ENCODE data around the gene SMIM29. TPM values are rescaled to one million over a fixed set of nuclear protein-coding genes. Genes with fewer than 3 reads are reported as not detected.

The SMIM29 gene
- polyA plus RNA-seq, 5 donors: 9.0 to 16.5 (median 12.7) TPM

- DNase-seq: no peak
Observed at GRCh38 chr6:34227761-34228421, 20.9 kb downstream of the SMIM29 start.

DNA sequence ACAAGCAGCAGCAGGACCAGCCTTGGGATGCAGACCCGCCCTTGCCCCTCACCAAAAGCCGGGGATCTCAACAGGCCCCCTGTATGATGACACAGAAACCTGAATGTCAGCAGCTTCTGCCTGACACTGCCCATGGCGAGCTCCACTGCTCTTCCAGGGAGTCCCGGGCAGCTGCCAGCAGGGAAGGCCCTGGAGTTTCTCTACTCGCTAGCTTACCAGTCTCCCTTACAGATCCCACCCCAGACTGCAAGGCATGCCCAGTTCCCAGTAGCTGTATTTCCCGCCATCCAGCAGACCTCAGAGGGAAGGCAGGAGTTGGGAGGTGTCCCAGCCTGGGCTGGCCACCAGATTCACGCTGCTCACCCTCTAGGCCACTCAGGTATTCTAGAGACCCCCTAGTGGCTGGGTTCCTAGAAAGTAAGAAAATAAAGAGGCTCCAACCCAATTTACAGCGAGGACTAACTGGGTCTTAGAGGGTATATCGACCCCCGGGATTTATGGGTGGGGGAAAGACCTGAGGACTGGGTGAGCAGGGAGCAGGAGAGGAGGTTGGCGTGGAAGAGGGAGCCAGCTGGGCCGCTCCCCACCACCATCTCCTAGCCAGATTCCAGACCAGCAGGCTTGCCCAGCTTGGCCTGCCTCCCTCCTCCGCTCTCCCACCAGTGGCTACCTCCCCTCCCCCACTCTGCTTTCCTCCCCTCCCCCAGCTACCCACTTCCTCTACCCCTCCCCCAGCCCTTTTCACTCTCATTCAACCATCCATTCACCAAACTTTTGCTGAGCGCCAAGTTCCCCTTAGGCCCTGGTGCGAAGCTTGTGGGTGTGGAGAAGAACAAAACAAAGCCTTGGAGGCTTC is 21.8 kb downstream of the SMIM29 start:
- no peak for DNase-seq

- DNase-seq: no peak
Observed at GRCh38 chr6:34226066-34226465, 22.7 kb downstream of the SMIM29 start.

- DNase-seq: no peak
Observed at GRCh38 chr6:34225551-34225950, 23.3 kb downstream of the SMIM29 start.

- peak; percentile 86 to 88 for DNase-seq
Observed at GRCh38 chr6:34223956-34224940, 24.6 kb downstream of the SMIM29 start.

GRCh38 chr6:34223381-34223955 is 25.3 kb downstream of the SMIM29 start:
- no peak for DNase-seq

- no peak for DNase-seq
Observed at GRCh38 chr6:34218691-34219090, 30.1 kb downstream of the SMIM29 start.

- no peak for DNase-seq
Observed at GRCh38 chr6:34213772-34214171, 35.0 kb downstream of the SMIM29 start.

- no peak for DNase-seq
Observed at GRCh38 chr6:34207695-34208443, 40.9 kb downstream of the SMIM29 start.

DNA sequence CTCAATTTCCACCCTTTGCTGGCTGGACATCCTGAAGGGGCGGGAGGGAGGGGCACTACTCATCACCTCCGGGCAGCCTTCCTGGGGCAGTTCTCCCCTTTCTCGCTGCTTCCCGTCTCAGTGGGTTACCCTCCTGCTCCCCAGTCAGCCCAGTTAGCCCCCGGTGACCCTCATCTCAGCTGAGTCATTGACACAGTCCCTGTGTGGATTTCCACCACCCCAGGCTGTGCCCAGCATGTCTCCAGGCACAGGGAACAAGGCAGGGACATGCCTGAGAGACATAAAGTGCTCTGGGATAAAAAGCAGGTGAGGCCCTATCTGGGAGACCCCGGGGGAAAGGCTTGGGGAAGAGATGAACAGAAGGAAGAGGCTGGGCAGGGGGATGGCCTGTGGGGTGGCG is 42.1 kb downstream of the SMIM29 start:
- DNase-seq: no peak

GRCh38 chr6:34205916-34206315 is 42.9 kb downstream of the SMIM29 start:
- no peak for DNase-seq

GRCh38 chr6:34205466-34205865 is 43.3 kb downstream of the SMIM29 start:
- DNase-seq: no peak

DNA sequence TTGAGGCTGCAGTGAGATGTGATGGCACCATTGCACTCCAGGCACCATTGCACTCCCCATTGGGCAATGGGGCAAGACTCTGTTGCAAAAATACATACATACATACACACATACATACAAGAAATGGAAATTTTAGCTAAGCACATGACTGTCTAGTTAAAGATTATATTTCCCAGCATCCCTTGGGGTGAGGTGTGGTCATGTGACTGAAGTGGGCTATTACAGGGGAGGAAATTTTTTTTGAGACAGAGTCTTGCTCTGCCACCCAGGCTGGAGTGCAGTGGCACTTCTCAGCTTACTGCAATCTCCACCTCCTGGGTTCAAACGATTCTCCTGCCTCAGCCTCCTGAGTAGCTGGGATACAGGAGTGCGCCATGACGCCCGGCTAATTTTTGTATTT is 44.1 kb downstream of the SMIM29 start:
- no peak for DNase-seq

- DNase-seq: no peak
Observed at GRCh38 chr6:34202329-34203201, 46.2 kb downstream of the SMIM29 start.

DNA sequence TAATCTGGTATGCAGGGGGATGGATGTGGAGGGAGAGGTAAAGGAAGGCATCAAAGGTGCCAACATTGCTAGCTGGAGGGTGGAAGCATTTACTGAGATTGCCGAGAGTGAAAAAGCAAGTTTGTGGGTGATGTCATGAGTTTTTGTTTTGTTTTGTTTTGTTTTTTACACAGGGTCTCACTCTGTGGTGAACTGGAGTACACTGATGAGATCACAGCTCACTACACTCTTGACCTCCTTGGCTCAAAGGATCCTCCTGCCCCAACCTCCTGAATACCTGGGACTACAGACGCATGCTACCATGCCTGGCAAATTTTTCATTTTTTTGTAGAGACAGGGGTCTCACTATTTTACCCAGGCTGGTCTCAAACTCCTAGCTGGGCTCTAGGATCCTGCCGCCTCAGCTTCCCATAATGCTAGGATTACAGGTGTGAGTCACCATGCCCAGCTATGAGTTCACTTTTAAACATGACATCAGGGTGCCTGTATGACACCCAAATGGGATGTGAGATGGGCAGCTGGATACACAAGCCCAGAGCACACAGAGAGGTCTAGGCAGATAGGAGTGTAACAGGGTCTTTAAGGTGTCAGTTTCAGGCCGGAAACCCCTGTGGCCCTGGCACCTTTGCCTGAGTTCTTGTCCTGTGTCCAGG is 47.2 kb downstream of the SMIM29 start:
- DNase-seq: no peak

DNA sequence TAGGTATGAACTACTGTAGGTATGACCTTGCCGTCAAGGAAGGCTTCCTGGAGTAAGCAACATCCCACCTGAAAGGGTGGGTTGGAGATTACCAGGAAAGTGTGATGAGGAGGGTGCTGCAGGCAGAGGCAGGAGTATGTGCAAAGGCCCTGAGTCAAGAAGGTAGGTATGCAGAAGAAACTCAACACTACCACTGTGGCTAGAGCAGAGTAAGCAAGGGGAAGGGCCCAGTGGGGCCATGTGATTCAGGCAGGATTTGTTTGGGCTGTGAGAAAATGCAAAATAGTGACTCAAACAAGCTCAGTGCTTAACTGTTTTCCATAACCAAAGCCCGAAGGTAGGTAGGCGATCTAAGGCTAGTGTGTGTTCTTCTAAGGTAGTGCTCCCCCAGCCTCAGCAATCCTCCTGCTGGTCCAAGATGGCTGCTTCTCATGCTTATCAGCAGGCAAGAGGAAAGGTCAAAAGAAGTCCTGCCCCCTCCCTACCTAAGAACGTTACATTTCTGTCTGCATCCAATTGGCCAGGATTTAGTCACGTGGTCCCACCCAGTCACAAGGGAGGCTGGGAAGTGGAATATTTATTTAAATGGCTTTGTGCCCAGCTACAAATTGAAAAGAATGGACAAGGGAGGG is 48.4 kb downstream of the SMIM29 start:
- DNase-seq: no peak

GRCh38 chr6:34196833-34197195 is 52.0 kb downstream of the SMIM29 start:
- DNase-seq: no peak
